DMS 273 (cell line): ENCODE results near the gene NME3.

Experiments used
- DNase-seq: peaks from one replicate; lab custom pipeline; 2025; ENCODE audit not compliant: unreplicated experiment; lab: John Stamatoyannopoulos, UW

NME3 gene

GRCh38 chr16:1781758-1782407 lies 10.5 kb upstream of the NME3 start:
- DNase-seq = peak; percentile 79

GRCh38 chr16:1781254-1781653 lies 9.9 kb upstream of the NME3 start:
- no peak for DNase-seq

- DNase-seq = no peak
Measured at GRCh38 chr16:1780677-1781072, 9.3 kb upstream of the NME3 start.

- no peak for DNase-seq
Measured at GRCh38 chr16:1779741-1780676, 8.7 kb upstream of the NME3 start.

GRCh38 chr16:1779234-1779701 lies 7.9 kb upstream of the NME3 start:
- no peak for DNase-seq

- no peak for DNase-seq
Measured at GRCh38 chr16:1778200-1779179, 7.1 kb upstream of the NME3 start.

GRCh38 chr16:1777375-1778199 lies 6.2 kb upstream of the NME3 start:
- no peak for DNase-seq

GRCh38 chr16:1776991-1777374 lies 5.6 kb upstream of the NME3 start:
- DNase-seq = no peak

- no peak for DNase-seq
Measured at GRCh38 chr16:1776672-1776955, 5.3 kb upstream of the NME3 start.

GRCh38 chr16:1775846-1776671 lies 4.7 kb upstream of the NME3 start:
- peak; percentile 45 for DNase-seq

GRCh38 chr16:1775006-1775845 lies 3.9 kb upstream of the NME3 start:
- no peak for DNase-seq

GRCh38 chr16:1774448-1774780 lies 3.1 kb upstream of the NME3 start:
- no peak for DNase-seq

- DNase-seq = peak; percentile 56
Measured at GRCh38 chr16:1773703-1774447, 2.5 kb upstream of the NME3 start.

- peak; percentile 96 for DNase-seq
Measured at GRCh38 chr16:1772908-1773702, 1.8 kb upstream of the NME3 start, which contains the start of gene MRPS34. MRPS34 (minus strand) TSS chr16:1773134; CDS start chr16:1773119, 15 bp downstream.

- DNase-seq = peak; percentile 77
Measured at GRCh38 chr16:1772362-1772907, 1.1 kb upstream of the NME3 start, which contains the start of gene EME2. EME2 (plus strand) TSS chr16:1772810; CDS start chr16:1773228, 418 bp downstream.

GRCh38 chr16:1771864-1772361 lies 570 bp upstream of the NME3 start:
- DNase-seq = peak; percentile 76
